ENCODE measurements around the gene WDR45B. TPM values are rescaled to one million over a fixed set of nuclear protein-coding genes. Genes with fewer than 3 reads are reported as not detected.

Gene WDR45B
- total RNA-seq, 1 experiment from 2014 or later: 110 TPM

DNA sequence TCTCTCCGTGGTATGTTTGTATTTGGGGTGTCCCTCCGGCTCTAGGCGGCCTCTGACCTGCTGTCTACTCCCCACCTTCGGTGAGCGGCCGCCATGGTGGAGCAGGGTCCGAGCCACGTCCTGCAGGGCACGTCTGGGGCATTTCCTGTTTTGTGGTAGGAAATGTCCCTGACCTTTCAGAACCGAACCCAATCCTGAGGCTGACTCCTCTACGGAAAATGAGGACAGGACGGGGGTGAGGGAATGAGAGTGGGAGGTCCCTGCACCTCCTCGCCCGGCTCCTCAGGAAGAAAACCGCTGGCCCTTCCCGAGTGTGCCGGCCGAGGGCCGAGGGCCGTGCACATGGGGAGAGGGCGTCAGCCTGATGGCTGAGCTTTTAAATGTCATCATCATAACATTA is 45.8 kb downstream of the WDR45B start:
- no peak overlapping the region for H3K4me2 ChIP-seq (ENCODE audit: insufficient read depth, insufficient read length, low read length)
- peaks cover 3% of the 10 kb centered on the region for H4K20me1 ChIP-seq (ENCODE audit: control insufficient read depth, insufficient read depth, insufficient read length)
- no peak overlapping the region for H3K14ac ChIP-seq (ENCODE audit: insufficient read depth, low read length)
- H3K27me3 ChIP-seq (ENCODE audit: insufficient read depth, low read length): no peaks in the 10 kb centered on the region
- H3K4me1 Mint-ChIP-seq: peaks cover 2 to 4% of the 10 kb centered on the region in 2 experiments; a peak in 2 of 4 replicates
- no peaks in the 10 kb centered on the region for H3K79me1 ChIP-seq (ENCODE audit: insufficient read depth, low read depth, low read length, poor library complexity, severe bottlenecking)
- no CpG with 5 or more reads among the region's 21 CpGs for WGBS (ENCODE audit: extremely low coverage, insufficient read length, low lambda C conversion rate)
- H3K27me3 Mint-ChIP-seq (ENCODE audit: low read depth): no peaks in the 10 kb centered on the region
- no peaks in the 10 kb centered on the region for H3K4me1 ChIP-seq (ENCODE audit: insufficient read depth, low read length)
- no peak overlapping the region for H3K27ac ChIP-seq (ENCODE audit: insufficient read length, low read depth, low read length)
- H3K23me2 ChIP-seq (ENCODE audit: insufficient read length, low read depth, low read length, poor library complexity, severe bottlenecking): no peaks in the 10 kb centered on the region
- H3K9me3 Mint-ChIP-seq: no peaks in the 10 kb centered on the region; a peak in 2 of 5 replicates
- peaks cover 46 to 86% (median 81%) of the 10 kb centered on the region in 3 experiments; a peak in 6 of 7 replicates for H3K36me3 Mint-ChIP-seq (ENCODE audit: insufficient read depth in 1 of 3, low read depth in 3 of 3)
- H2AFZ ChIP-seq (ENCODE audit: low read length): no peak overlapping the region
- H2BK12ac ChIP-seq (ENCODE audit: insufficient read length, low read depth, low read length): no peak overlapping the region
- no peak overlapping the region for H3K4ac ChIP-seq (ENCODE audit: low read depth, low read length)
- H2BK120ac ChIP-seq (ENCODE audit: low read depth, low read length, poor library complexity, severe bottlenecking): no peak overlapping the region
- no peak overlapping the region for H2BK15ac ChIP-seq (ENCODE audit: low read depth, low read length)
- H3K79me2 ChIP-seq (ENCODE audit: insufficient read depth, low read length): no peaks in the 10 kb centered on the region
- no peak overlapping the region for H3K4me3 Mint-ChIP-seq
- H2BK5ac ChIP-seq (ENCODE audit: insufficient read length, low read length): no peak overlapping the region
- no peak for DNase-seq
- H3T11ph ChIP-seq (ENCODE audit: low read length): no peak overlapping the region
- no peak overlapping the region for H2BK20ac ChIP-seq (ENCODE audit: low read depth, low read length, poor library complexity, severe bottlenecking)
- peak overlapping the region; percentile 65 to 80 (median 79); a peak in 3 of 7 replicates for H3K27ac Mint-ChIP-seq
- no peak overlapping the region for H3K56ac ChIP-seq (ENCODE audit: insufficient read length, low read depth, low read length)
- H3K23ac ChIP-seq (ENCODE audit: insufficient read length, low read depth, low read length): no peak overlapping the region
- H3K18ac ChIP-seq (ENCODE audit: insufficient read length, low read depth, low read length): no peak overlapping the region
- H4K8ac ChIP-seq (replicated peaks; ENCODE audit: insufficient read length, low read depth, low read length): no peak overlapping the region
- H2AK5ac ChIP-seq (ENCODE audit: insufficient read length, low read length): no peak overlapping the region
- TF ChIP-seq, protein P1, sequence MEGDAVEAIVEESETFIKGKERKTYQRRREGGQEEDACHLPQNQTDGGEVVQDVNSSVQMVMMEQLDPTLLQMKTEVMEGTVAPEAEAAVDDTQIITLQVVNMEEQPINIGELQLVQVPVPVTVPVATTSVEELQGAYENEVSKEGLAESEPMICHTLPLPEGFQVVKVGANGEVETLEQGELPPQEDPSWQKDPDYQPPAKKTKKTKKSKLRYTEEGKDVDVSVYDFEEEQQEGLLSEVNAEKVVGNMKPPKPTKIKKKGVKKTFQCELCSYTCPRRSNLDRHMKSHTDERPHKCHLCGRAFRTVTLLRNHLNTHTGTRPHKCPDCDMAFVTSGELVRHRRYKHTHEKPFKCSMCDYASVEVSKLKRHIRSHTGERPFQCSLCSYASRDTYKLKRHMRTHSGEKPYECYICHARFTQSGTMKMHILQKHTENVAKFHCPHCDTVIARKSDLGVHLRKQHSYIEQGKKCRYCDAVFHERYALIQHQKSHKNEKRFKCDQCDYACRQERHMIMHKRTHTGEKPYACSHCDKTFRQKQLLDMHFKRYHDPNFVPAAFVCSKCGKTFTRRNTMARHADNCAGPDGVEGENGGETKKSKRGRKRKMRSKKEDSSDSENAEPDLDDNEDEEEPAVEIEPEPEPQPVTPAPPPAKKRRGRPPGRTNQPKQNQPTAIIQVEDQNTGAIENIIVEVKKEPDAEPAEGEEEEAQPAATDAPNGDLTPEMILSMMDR (conservative IDR thresholded peaks at IDR 0.05): no peak
- H4K91ac ChIP-seq (ENCODE audit: insufficient read length, low read depth, low read length): no peak overlapping the region
- no peaks in the 10 kb centered on the region for H3K9me3 ChIP-seq (ENCODE audit: control insufficient read depth, low read depth, low read length)
- H3K9ac ChIP-seq (ENCODE audit: extremely low read depth, insufficient read length, low read length): no peak overlapping the region
- H4K5ac ChIP-seq (ENCODE audit: insufficient read length, low read depth, low read length): no peak overlapping the region
